ENCODE results near the gene OR52W1.

The OR52W1 gene

GRCh38 chr11:6199174-6199810, at the start of gene OR52W1:
Gene OR52W1 (plus strand): TSS chr11:6199224. CDS start chr11:6199224, 0 bp downstream.
- no peak for DNase-seq (ENCODE audit: low read depth)

GRCh38 chr11:6151117-6151516, 47.9 kb upstream of the OR52W1 start:
- DNase-seq (ENCODE audit: low read depth): no peak

- DNase-seq (ENCODE audit: low read depth): no peak
These were observed 46.9 kb upstream of the OR52W1 start for GRCh38 chr11:6152126-6152525.

- DNase-seq (ENCODE audit: low read depth): no peak
These were observed 42.2 kb upstream of the OR52W1 start for GRCh38 chr11:6156628-6157359.

GRCh38 chr11:6170226-6170625, 28.8 kb upstream of the OR52W1 start, which contains the start of gene OR52B2:
Gene OR52B2 (minus strand): TSS chr11:6170326. CDS start chr11:6170326, 0 bp downstream.
- no peak for DNase-seq (ENCODE audit: low read depth)

GRCh38 chr11:6175440-6175839, 23.6 kb upstream of the OR52W1 start:
- DNase-seq (ENCODE audit: low read depth): no peak

GRCh38 chr11:6191742-6192141, 7.3 kb upstream of the OR52W1 start:
- DNase-seq (ENCODE audit: low read depth): no peak

GRCh38 chr11:6194065-6194581, 4.9 kb upstream of the OR52W1 start:
- no peak for DNase-seq (ENCODE audit: low read depth)

GRCh38 chr11:6196396-6196795, 2.6 kb upstream of the OR52W1 start:
- DNase-seq (ENCODE audit: low read depth): no peak

GRCh38 chr11:6197466-6198200, 1.4 kb upstream of the OR52W1 start:
- no peak for DNase-seq (ENCODE audit: low read depth)

GRCh38 chr11:6200975-6201374, 2.0 kb downstream of the OR52W1 start:
- DNase-seq (ENCODE audit: low read depth): no peak

- DNase-seq (ENCODE audit: low read depth): no peak
These were observed 2.5 kb downstream of the OR52W1 start for GRCh38 chr11:6201481-6201880.

- DNase-seq (ENCODE audit: low read depth): no peak
These were observed 3.0 kb downstream of the OR52W1 start for GRCh38 chr11:6202041-6202440.

GRCh38 chr11:6203327-6203726, 4.3 kb downstream of the OR52W1 start:
- no peak for DNase-seq (ENCODE audit: low read depth)

- no peak for DNase-seq (ENCODE audit: low read depth)
These were observed 5.7 kb downstream of the OR52W1 start for GRCh38 chr11:6204706-6205105.

- no peak for DNase-seq (ENCODE audit: low read depth)
These were observed 6.3 kb downstream of the OR52W1 start, which contains the start of gene C11orf42 for GRCh38 chr11:6205366-6205765. Gene C11orf42 (plus strand): TSS chr11:6205557. CDS start chr11:6205616, 59 bp downstream.

GRCh38 chr11:6206456-6207180, 7.6 kb downstream of the OR52W1 start:
- DNase-seq (ENCODE audit: low read depth): no peak

- no peak for DNase-seq (ENCODE audit: low read depth)
These were observed 10.8 kb downstream of the OR52W1 start for GRCh38 chr11:6209801-6210200.

GRCh38 chr11:6210274-6210955, 11.4 kb downstream of the OR52W1 start:
- no peak for DNase-seq (ENCODE audit: low read depth)

GRCh38 chr11:6214530-6214929, 15.5 kb downstream of the OR52W1 start:
- DNase-seq (ENCODE audit: low read depth): no peak

- no peak for DNase-seq (ENCODE audit: low read depth)
These were observed 17.5 kb downstream of the OR52W1 start for GRCh38 chr11:6216501-6216900.
